Nephron progenitor cell (in vitro differentiated cells): Measurements from ENCODE around the gene MTM1.

ENCODE experiments used
- DNase-seq: peaks from one replicate; pipeline ENCODE4 v3.0.0; 2021
- H3K27ac Mint-ChIP-seq: 2 replicates; pipeline ENCODE4 v1.8.0; 2021; ENCODE audit warnings: mild to moderate bottlenecking, moderate library complexity, mixed read lengths
- H3K27me3 Mint-ChIP-seq: 2 replicates; pipeline ENCODE4 v1.8.0; 2021; ENCODE audit warnings: mild to moderate bottlenecking, low read depth, mixed read lengths; ENCODE audit not compliant: poor library complexity
- H3K36me3 Mint-ChIP-seq: 2 replicates; pipeline ENCODE4 v1.8.0; 2021; ENCODE audit warnings: low read depth, mixed read lengths
- H3K4me1 Mint-ChIP-seq: 2 replicates; pipeline ENCODE4 v1.8.0; 2021; ENCODE audit warnings: mixed read lengths
- H3K4me3 Mint-ChIP-seq: 2 replicates; pipeline ENCODE4 v1.8.0; 2021; ENCODE audit warnings: mild to moderate bottlenecking, moderate library complexity, mixed read lengths
- H3K9me3 Mint-ChIP-seq: 2 replicates; pipeline ENCODE4 v1.8.0; 2021; ENCODE audit warnings: mild to moderate bottlenecking, moderate library complexity, mixed read lengths
- TF ChIP-seq, protein P1 (sequence below): fragments of 200-600 bp; sonication (generic); IDR thresholded peaks from 2 replicates; pipeline ENCODE4 v1.5.0; 2021; ENCODE audit warnings: antibody characterized with exemption

MTM1 gene

GRCh38 chrX:150615356-150615755 is 46.9 kb downstream of the MTM1 start:
- peaks cover 33% of the 10 kb centered on the region for H3K9me3 Mint-ChIP-seq
- TF ChIP-seq, protein P1, sequence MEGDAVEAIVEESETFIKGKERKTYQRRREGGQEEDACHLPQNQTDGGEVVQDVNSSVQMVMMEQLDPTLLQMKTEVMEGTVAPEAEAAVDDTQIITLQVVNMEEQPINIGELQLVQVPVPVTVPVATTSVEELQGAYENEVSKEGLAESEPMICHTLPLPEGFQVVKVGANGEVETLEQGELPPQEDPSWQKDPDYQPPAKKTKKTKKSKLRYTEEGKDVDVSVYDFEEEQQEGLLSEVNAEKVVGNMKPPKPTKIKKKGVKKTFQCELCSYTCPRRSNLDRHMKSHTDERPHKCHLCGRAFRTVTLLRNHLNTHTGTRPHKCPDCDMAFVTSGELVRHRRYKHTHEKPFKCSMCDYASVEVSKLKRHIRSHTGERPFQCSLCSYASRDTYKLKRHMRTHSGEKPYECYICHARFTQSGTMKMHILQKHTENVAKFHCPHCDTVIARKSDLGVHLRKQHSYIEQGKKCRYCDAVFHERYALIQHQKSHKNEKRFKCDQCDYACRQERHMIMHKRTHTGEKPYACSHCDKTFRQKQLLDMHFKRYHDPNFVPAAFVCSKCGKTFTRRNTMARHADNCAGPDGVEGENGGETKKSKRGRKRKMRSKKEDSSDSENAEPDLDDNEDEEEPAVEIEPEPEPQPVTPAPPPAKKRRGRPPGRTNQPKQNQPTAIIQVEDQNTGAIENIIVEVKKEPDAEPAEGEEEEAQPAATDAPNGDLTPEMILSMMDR = no peak
- peaks cover 39% of the 10 kb centered on the region for H3K36me3 Mint-ChIP-seq
- no peaks in the 10 kb centered on the region for H3K4me1 Mint-ChIP-seq
- no peak overlapping the region for H3K27ac Mint-ChIP-seq
- no peak overlapping the region for H3K4me3 Mint-ChIP-seq
- no peaks in the 10 kb centered on the region for H3K27me3 Mint-ChIP-seq
- DNase-seq = no peak

- H3K27ac Mint-ChIP-seq = no peak overlapping the region
- no peaks in the 10 kb centered on the region for H3K4me1 Mint-ChIP-seq
- TF ChIP-seq, protein P1 = no peak
- H3K4me3 Mint-ChIP-seq = no peak overlapping the region
- peaks cover 36% of the 10 kb centered on the region for H3K9me3 Mint-ChIP-seq
- no peak for DNase-seq
- H3K27me3 Mint-ChIP-seq = no peaks in the 10 kb centered on the region
- peaks cover 46% of the 10 kb centered on the region for H3K36me3 Mint-ChIP-seq
Measured at GRCh38 chrX:150616179-150616862, 47.9 kb downstream of the MTM1 start.

DNA sequence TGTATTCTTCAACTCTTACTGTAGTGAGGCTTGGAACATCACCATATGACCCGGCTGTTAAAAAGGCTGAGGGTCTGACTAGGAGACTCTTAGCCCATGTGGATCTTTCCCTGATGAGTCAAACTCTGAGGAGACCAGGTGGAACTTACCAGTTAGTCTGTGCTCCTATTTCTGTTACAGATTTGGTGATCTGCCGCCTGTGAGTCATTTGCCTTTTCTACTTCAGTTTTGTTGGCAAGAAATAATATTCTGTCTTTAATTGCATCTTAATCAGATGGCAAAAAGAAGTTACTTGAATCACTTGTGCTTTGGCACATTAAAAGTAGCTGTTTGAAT is 48.4 kb downstream of the MTM1 start:
- H3K4me3 Mint-ChIP-seq = no peak overlapping the region
- TF ChIP-seq, protein P1 = no peak
- H3K27ac Mint-ChIP-seq = no peak overlapping the region
- peaks cover 41% of the 10 kb centered on the region for H3K9me3 Mint-ChIP-seq
- DNase-seq = no peak
- no peaks in the 10 kb centered on the region for H3K4me1 Mint-ChIP-seq
- peaks cover 50% of the 10 kb centered on the region for H3K36me3 Mint-ChIP-seq
- no peaks in the 10 kb centered on the region for H3K27me3 Mint-ChIP-seq

DNA sequence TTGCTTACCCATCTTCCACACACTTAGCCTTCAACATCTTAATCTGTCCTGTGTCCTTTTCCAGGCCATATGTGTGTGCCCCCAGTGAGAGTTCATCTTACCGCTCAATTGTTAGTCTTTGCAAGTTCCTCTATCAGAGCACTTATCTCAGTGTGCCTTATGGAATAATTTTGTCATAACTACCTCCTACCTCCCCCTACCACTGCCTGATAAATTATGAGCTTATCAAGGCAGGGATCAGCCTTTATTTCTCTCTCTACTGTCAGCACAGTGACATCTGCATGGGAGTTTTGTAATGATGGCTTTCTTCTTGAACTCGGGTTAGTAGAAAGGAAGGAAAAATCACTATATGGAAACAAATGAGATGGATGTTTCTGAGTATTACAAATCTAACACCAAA is 53.2 kb downstream of the MTM1 start:
- Mint-ChIP-seq H3K4me3 (no peak overlapping the region), H3K27me3 (no peaks in the 10 kb centered on the region), H3K9me3 (peaks cover 36% of the 10 kb centered on the region), H3K36me3 (peaks cover 22% of the 10 kb centered on the region), H3K27ac (no peak overlapping the region), H3K4me1 (peaks cover 9% of the 10 kb centered on the region)
- TF ChIP-seq, protein P1 = no peak
- no peak for DNase-seq

DNA sequence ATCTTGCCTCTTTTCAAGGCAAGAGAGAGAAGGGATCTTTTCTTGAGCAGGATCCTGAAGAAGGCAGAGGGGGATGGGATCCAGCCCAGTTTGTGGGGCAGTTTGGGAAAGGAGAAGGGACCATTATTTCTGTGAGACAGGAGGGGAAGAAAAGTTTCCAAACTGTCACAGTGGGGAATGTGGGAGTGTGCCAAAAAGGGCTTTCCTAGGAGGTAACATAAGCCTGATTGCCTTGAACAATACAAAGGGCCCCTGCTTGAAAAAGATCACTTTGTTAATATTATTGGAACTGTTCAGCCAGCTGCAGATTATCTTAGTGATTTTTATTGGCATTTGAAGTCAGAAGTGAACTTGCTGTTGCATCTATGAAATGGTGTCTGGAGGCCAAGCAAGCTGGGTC is 55.2 kb downstream of the MTM1 start:
- peaks cover 23% of the 10 kb centered on the region for H3K36me3 Mint-ChIP-seq
- H3K27ac Mint-ChIP-seq = peak overlapping the region; percentile 86
- H3K9me3 Mint-ChIP-seq = peaks cover 30% of the 10 kb centered on the region
- no peak for DNase-seq
- TF ChIP-seq, protein P1 = no peak
- peaks cover 9% of the 10 kb centered on the region for H3K4me1 Mint-ChIP-seq
- H3K27me3 Mint-ChIP-seq = no peaks in the 10 kb centered on the region
- no peak overlapping the region for H3K4me3 Mint-ChIP-seq

GRCh38 chrX:150625097-150625496 is 56.7 kb downstream of the MTM1 start:
- peaks cover 36% of the 10 kb centered on the region for H3K9me3 Mint-ChIP-seq
- H3K4me3 Mint-ChIP-seq = no peak overlapping the region
- no peaks in the 10 kb centered on the region for H3K27me3 Mint-ChIP-seq
- H3K27ac Mint-ChIP-seq = no peak overlapping the region
- peaks cover 30% of the 10 kb centered on the region for H3K36me3 Mint-ChIP-seq
- TF ChIP-seq, protein P1 = no peak
- DNase-seq = no peak
- H3K4me1 Mint-ChIP-seq = peaks cover 9% of the 10 kb centered on the region
